Measurements from ENCODE around the gene UCHL5. TPM values are rescaled to one million over a fixed set of nuclear protein-coding genes. Genes with fewer than 3 reads are reported as not detected.

Gene UCHL5
- total RNA-seq, 4 donors from 2014 or later, result 19.4 to 59.6 (median 26.3) TPM

GRCh38 chr1:193079187-193079586 is 20.0 kb upstream of the UCHL5 start:
- DNase-seq (ENCODE audit: low spot score) (no peak), ATAC-seq (ENCODE audit: low FRiP score) (no peak)
- no peak for TF ChIP-seq CTCF (IDR thresholded peaks at IDR 0.05)

GRCh38 chr1:193077991-193078390 is 18.8 kb upstream of the UCHL5 start:
- TF ChIP-seq CTCF (IDR thresholded peaks at IDR 0.05), result no peak
- ATAC-seq (ENCODE audit: low FRiP score) (no peak), DNase-seq (ENCODE audit: low spot score) (no peak)

- DNase-seq (ENCODE audit: low spot score) (no peak), ATAC-seq (ENCODE audit: low FRiP score) (no peak)
- no peak for TF ChIP-seq CTCF (IDR thresholded peaks at IDR 0.05)
Measured at GRCh38 chr1:193070942-193071341, 11.8 kb upstream of the UCHL5 start.

DNA sequence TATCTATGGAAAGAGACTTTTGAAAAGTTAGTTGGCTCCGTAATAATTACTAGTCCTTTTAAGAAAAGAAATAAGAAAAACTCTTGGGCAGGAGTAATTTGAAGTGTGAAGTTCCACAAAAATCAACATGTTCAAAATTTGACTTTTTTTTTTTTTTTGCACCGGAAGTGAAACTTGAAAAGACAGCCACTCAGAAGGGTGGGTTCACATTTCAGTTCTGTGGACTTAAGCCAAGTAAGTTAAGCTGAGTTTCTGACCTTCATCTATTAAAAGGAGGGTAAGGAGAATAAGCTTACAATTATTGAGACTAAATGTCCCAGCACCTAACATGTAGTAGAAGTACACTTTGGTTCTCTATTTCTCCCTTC is 11.2 kb upstream of the UCHL5 start:
- no peak for TF ChIP-seq CTCF (IDR thresholded peaks at IDR 0.05)
- DNase-seq (ENCODE audit: low spot score) (no peak), ATAC-seq (ENCODE audit: low FRiP score) (no peak)

DNA sequence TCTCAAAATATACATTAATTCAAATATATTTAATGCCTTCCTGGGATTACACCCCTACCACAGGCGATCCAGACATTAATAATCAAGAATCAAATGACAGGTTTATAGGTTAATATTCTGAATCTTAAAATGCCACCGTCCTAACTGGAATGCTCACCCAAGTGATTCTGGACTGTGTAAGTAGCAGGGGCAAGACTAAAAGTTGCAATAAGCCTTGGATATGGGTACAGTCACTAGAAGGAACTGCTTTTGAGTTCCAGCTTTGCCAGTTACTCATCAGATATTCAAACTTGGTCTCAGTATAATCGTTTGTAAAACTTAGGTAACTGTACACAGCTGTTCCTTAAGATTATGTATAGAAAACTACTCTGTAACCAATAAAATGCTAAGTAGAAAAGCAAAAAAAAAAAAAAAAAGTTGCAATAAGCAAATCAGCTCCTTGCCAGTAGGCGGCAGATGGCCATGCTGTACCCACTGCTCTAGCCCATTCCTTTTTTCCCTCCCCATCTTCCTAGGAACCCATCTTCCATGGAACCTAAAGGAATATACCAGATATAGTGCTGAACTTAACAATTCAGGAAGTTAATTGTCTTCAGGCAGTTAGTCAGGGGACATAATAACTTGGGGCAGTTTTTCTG is 10.7 kb upstream of the UCHL5 start:
- ATAC-seq (ENCODE audit: low FRiP score) (no peak), DNase-seq (ENCODE audit: low spot score) (no peak)
- TF ChIP-seq CTCF (IDR thresholded peaks at IDR 0.05), result no peak

GRCh38 chr1:193068013-193068412 is 8.9 kb upstream of the UCHL5 start:
- DNase-seq (ENCODE audit: low spot score) (no peak), ATAC-seq (ENCODE audit: low FRiP score) (no peak)
- no peak for TF ChIP-seq CTCF (IDR thresholded peaks at IDR 0.05)

- DNase-seq (ENCODE audit: low spot score) (no peak), ATAC-seq (ENCODE audit: low FRiP score) (no peak)
- TF ChIP-seq CTCF (IDR thresholded peaks at IDR 0.05), result no peak
Measured at GRCh38 chr1:193066606-193067005, 7.4 kb upstream of the UCHL5 start.
